Measurements from ENCODE around the gene C11orf21. TPM values are rescaled to one million over a fixed set of nuclear protein-coding genes. Genes with fewer than 3 reads are reported as not detected.

Gene C11orf21
- total RNA-seq, 3 donors from 2014 or later = 0.33 to 1.0 (median 0.96) TPM

- intact Hi-C loops (cut with DNase I; ENCODE audit: low total_unique reads) = no loop called here
- Histone ChIP-seq H3K9me3 (peaks cover 0 to 3% of the 10 kb centered on the region in 2 donors), H3K4me3 (no peak overlapping the region), H3K27ac (no peak overlapping the region), H3K27me3 (no peaks in the 10 kb centered on the region), H3K4me1 (peaks cover 0 to 13% of the 10 kb centered on the region in 2 donors), H3K36me3 (no peaks in the 10 kb centered on the region)
- TF ChIP-seq POLR2A (IDR thresholded peaks at IDR 0.05) (no peak), POLR2AphosphoS5 (IDR thresholded peaks at IDR 0.05) (no peak)
- TF ChIP-seq, protein P1, sequence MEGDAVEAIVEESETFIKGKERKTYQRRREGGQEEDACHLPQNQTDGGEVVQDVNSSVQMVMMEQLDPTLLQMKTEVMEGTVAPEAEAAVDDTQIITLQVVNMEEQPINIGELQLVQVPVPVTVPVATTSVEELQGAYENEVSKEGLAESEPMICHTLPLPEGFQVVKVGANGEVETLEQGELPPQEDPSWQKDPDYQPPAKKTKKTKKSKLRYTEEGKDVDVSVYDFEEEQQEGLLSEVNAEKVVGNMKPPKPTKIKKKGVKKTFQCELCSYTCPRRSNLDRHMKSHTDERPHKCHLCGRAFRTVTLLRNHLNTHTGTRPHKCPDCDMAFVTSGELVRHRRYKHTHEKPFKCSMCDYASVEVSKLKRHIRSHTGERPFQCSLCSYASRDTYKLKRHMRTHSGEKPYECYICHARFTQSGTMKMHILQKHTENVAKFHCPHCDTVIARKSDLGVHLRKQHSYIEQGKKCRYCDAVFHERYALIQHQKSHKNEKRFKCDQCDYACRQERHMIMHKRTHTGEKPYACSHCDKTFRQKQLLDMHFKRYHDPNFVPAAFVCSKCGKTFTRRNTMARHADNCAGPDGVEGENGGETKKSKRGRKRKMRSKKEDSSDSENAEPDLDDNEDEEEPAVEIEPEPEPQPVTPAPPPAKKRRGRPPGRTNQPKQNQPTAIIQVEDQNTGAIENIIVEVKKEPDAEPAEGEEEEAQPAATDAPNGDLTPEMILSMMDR (IDR thresholded peaks at IDR 0.05) = no peak
- DNase-seq (ENCODE audit: low spot score in 2 of 2) = no peak
Measured at GRCh38 chr11:2313051-2313951, 11.6 kb upstream of the C11orf21 start.

- Histone ChIP-seq H3K4me1 (peaks cover 0 to 13% of the 10 kb centered on the region in 2 donors), H3K36me3 (no peaks in the 10 kb centered on the region)
Measured at GRCh38 chr11:2312232-2313042, 10.7 kb upstream of the C11orf21 start.

GRCh38 chr11:2311353-2312133 is 9.8 kb upstream of the C11orf21 start:
- Histone ChIP-seq H3K9me3 (no peaks in the 10 kb centered on the region), H3K36me3 (no peaks in the 10 kb centered on the region), H3K4me3 (no peak overlapping the region), H3K27me3 (no peaks in the 10 kb centered on the region), H3K27ac (peak overlapping the region; percentile 46 to 78), H3K4me1 (peaks cover 0 to 17% of the 10 kb centered on the region in 2 donors)
- TF ChIP-seq POLR2A (IDR thresholded peaks at IDR 0.05) = no peak
- TF ChIP-seq, protein P1 (IDR thresholded peaks at IDR 0.05) = no peak
- no peak for TF ChIP-seq POLR2AphosphoS5 (IDR thresholded peaks at IDR 0.05)
- no peak for DNase-seq (ENCODE audit: low spot score in 2 of 2)
- intact Hi-C loops (cut with DNase I; ENCODE audit: low total_unique reads) = no loop called here

More at GRCh38 chr11:2312232-2313042, 10.7 kb upstream of the C11orf21 start:
- H3K27me3 ChIP-seq = no peaks in the 10 kb centered on the region
- H3K4me3 ChIP-seq = no peak overlapping the region
- H3K9me3 ChIP-seq = peaks cover 0 to 1% of the 10 kb centered on the region in 2 donors
- TF ChIP-seq POLR2A (IDR thresholded peaks at IDR 0.05) (no peak), POLR2AphosphoS5 (IDR thresholded peaks at IDR 0.05) (no peak)
- TF ChIP-seq, protein P1 (IDR thresholded peaks at IDR 0.05) = no peak
- no peak for DNase-seq (ENCODE audit: low spot score in 2 of 2)
- H3K27ac ChIP-seq = peak overlapping the region; percentile 46 to 78
- intact Hi-C loops (cut with DNase I; ENCODE audit: low total_unique reads) = no loop called here

DNA sequence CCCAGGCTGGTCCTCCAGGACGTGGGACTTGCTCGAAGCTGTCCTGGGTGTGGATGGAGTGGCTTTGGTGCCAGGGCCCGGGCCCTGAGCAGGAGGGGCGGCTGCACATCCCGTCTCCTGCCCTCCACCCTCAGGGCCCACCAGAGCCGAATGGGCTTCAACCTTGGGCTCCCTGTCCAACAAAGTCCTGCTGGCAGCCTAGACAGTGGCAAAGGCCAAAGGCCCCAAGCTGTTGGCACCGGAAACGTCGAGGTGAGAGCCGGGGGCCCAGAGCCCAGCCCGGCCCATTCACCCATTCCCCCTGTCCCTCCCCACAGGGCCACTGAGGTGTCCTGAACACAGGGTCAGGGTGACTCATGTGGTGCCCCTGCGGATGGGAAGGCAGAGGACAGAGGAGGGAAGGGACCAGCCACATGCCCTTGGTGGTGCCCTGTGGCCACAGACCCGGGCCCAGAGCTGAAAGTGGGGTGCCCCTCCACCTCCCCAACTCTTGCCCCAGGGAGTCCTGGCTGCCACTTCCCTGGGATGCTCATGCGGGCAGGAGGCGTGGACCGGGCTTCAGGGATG is 9.2 kb upstream of the C11orf21 start:
- H3K4me1 ChIP-seq = peaks cover 0 to 18% of the 10 kb centered on the region in 2 donors
- intact Hi-C loops (cut with DNase I; ENCODE audit: low total_unique reads) = no loop called here
- no peak for TF ChIP-seq POLR2AphosphoS5 (IDR thresholded peaks at IDR 0.05)
- TF ChIP-seq POLR2A (IDR thresholded peaks at IDR 0.05) = no peak
- TF ChIP-seq, protein P1 (IDR thresholded peaks at IDR 0.05) = no peak

More for the DNA sequence above, 9.2 kb upstream of the C11orf21 start:
- no peak overlapping the region for H3K4me3 ChIP-seq
- H3K9me3 ChIP-seq = no peaks in the 10 kb centered on the region
- peak overlapping the region in 1 of 2 donors; percentile 78 for H3K27ac ChIP-seq
- no peak for DNase-seq (ENCODE audit: low spot score in 2 of 2)
- no peaks in the 10 kb centered on the region for H3K27me3 ChIP-seq
- H3K36me3 ChIP-seq = no peaks in the 10 kb centered on the region
